Measurements from ENCODE around the gene SLC41A2. TPM values are rescaled to one million over a fixed set of nuclear protein-coding genes. Genes with fewer than 3 reads are reported as not detected.

Gene SLC41A2
- total RNA-seq, 4 donors from 2014 or later: 22.4 to 27.8 (median 23.9) TPM

DNA sequence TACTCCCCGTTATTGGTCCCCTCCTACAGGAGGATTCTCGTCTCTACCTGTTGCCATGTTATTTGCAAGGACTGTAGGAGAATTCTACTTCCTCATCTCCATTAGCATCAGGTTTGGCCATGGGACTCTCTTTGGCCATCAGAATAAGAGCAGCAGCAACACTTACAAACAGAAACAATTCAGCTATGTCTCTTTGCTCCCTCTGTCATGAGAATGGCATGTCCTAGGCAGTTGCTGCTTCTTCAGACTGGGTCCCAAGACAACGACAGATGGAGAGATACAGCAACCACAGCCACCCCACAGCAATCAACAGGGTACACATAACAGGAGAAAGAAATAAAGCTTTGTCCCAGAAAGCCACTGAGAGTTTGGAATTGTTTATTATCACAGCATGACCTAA is 19.7 kb downstream of the SLC41A2 start:
- intact Hi-C loops (cut with DNase I): no loop called here
- 66% methylated on average over 3 of the region's 3 CpGs for WGBS
- Histone ChIP-seq H3K27me3 (no peaks in the 10 kb centered on the region), H3K27ac (replicated peaks in 1 of 4) (no peak overlapping the region), H3K9me3 (peaks cover 0 to 2% (median 0%) of the 10 kb centered on the region in 4 donors), H3K4me1 (no peaks in the 10 kb centered on the region), H3K4me3 (no peak overlapping the region), H3K36me3 (no peaks in the 10 kb centered on the region)
- no peak for DNase-seq (ENCODE audit: extremely low spot score)
- no peak for TF ChIP-seq POLR2A (IDR thresholded peaks at IDR 0.05; ENCODE audit: low read depth)
- TF ChIP-seq POLR2AphosphoS5 (IDR thresholded peaks at IDR 0.05): no peak
- TF ChIP-seq, protein P1, sequence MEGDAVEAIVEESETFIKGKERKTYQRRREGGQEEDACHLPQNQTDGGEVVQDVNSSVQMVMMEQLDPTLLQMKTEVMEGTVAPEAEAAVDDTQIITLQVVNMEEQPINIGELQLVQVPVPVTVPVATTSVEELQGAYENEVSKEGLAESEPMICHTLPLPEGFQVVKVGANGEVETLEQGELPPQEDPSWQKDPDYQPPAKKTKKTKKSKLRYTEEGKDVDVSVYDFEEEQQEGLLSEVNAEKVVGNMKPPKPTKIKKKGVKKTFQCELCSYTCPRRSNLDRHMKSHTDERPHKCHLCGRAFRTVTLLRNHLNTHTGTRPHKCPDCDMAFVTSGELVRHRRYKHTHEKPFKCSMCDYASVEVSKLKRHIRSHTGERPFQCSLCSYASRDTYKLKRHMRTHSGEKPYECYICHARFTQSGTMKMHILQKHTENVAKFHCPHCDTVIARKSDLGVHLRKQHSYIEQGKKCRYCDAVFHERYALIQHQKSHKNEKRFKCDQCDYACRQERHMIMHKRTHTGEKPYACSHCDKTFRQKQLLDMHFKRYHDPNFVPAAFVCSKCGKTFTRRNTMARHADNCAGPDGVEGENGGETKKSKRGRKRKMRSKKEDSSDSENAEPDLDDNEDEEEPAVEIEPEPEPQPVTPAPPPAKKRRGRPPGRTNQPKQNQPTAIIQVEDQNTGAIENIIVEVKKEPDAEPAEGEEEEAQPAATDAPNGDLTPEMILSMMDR (IDR thresholded peaks at IDR 0.05): no peak
- TF ChIP-seq EP300 (IDR thresholded peaks at IDR 0.05): no peak

DNA sequence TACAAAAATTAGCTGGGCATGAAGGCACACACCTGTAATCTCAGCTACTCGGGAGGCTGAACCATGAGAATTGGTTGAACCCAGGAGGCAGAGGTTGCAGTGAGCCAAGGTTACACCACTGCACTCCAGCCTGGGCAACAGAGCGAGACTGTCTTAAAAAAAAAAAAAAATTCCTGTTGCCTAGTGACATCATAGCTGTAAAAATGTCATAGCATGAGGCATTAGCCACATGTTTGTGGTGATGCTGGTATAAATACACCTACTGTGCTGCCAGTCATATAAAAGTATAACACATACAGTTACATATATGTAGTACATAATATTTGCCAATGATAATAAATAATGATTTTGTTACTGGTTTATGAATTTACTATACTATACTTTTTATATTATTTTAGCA is 22.2 kb downstream of the SLC41A2 start:
- no peak for DNase-seq (ENCODE audit: extremely low spot score)
- TF ChIP-seq, protein P1 (IDR thresholded peaks at IDR 0.05): no peak
- TF ChIP-seq POLR2A (IDR thresholded peaks at IDR 0.05; ENCODE audit: low read depth) (no peak), EP300 (IDR thresholded peaks at IDR 0.05) (no peak), POLR2AphosphoS5 (IDR thresholded peaks at IDR 0.05) (no peak)
- no peaks in the 10 kb centered on the region for H3K9me3 ChIP-seq
- intact Hi-C loops (cut with DNase I): no loop called here
- no peak overlapping the region for H3K27ac ChIP-seq (replicated peaks in 1 of 4)
- H3K4me3 ChIP-seq: no peak overlapping the region
- WGBS: 86% methylated on average over 2 of the region's 2 CpGs
- no peaks in the 10 kb centered on the region for H3K36me3 ChIP-seq
- H3K27me3 ChIP-seq: no peaks in the 10 kb centered on the region
- no peaks in the 10 kb centered on the region for H3K4me1 ChIP-seq

DNA sequence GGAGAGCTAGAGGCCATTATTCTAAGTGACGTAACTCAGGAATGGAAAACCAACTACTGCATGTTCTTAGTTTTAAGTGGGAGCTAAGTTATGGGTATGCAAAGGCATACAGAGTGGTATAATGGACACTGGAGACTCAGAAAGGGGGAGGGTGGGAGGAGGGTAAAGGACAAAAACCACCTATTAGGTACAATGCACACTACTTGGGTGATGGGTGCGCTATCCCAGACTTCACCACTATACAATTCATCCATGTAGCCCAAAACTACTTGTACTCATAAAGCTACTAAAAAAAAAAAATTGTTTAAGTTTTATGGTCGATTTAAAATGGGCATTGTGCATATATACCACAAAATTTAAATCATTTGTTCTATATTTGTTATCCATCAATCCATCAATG is 24.3 kb downstream of the SLC41A2 start:
- intact Hi-C loops (cut with DNase I): no loop called here

DNA sequence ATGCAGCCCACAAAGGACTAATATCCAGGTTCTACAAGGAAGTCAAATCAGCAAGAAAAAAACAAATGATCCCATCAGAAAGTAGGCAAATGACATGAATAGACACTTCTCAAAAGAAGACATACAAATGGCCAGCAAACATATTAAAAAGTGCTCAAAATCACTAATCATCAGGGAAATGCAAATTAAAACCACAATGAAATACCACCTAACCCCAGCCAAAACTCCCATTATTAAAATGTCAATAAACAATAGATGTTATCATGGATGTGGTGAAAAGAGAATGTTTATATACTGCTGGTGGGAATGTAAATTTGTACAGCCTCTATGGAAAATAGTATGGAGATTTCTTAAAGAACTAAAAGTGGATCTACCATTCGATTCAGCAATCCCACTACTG is 25.0 kb downstream of the SLC41A2 start:
- Histone ChIP-seq H3K27ac (replicated peaks in 1 of 4) (no peak overlapping the region), H3K9me3 (no peaks in the 10 kb centered on the region), H3K27me3 (no peaks in the 10 kb centered on the region), H3K4me1 (no peaks in the 10 kb centered on the region), H3K36me3 (no peaks in the 10 kb centered on the region), H3K4me3 (no peak overlapping the region)
- WGBS: 86% methylated on average over 1 of the region's 1 CpG
- TF ChIP-seq EP300 (IDR thresholded peaks at IDR 0.05) (no peak), POLR2AphosphoS5 (IDR thresholded peaks at IDR 0.05) (no peak), POLR2A (IDR thresholded peaks at IDR 0.05; ENCODE audit: low read depth) (no peak)
- TF ChIP-seq, protein P1 (IDR thresholded peaks at IDR 0.05): no peak
- DNase-seq (ENCODE audit: extremely low spot score): no peak
- intact Hi-C loops (cut with DNase I): no loop called here

More for the DNA sequence above, 24.3 kb downstream of the SLC41A2 start:
- H3K36me3 ChIP-seq: no peaks in the 10 kb centered on the region
- TF ChIP-seq POLR2A (IDR thresholded peaks at IDR 0.05; ENCODE audit: low read depth) (no peak), EP300 (IDR thresholded peaks at IDR 0.05) (no peak), POLR2AphosphoS5 (IDR thresholded peaks at IDR 0.05) (no peak)
- no peaks in the 10 kb centered on the region for H3K4me1 ChIP-seq
- no peaks in the 10 kb centered on the region for H3K27me3 ChIP-seq
- H3K27ac ChIP-seq (replicated peaks in 1 of 4): no peak overlapping the region
- no peak for DNase-seq (ENCODE audit: extremely low spot score)
- H3K4me3 ChIP-seq: no peak overlapping the region
- no peaks in the 10 kb centered on the region for H3K9me3 ChIP-seq
- WGBS: 82% methylated on average over 3 of the region's 3 CpGs

DNA sequence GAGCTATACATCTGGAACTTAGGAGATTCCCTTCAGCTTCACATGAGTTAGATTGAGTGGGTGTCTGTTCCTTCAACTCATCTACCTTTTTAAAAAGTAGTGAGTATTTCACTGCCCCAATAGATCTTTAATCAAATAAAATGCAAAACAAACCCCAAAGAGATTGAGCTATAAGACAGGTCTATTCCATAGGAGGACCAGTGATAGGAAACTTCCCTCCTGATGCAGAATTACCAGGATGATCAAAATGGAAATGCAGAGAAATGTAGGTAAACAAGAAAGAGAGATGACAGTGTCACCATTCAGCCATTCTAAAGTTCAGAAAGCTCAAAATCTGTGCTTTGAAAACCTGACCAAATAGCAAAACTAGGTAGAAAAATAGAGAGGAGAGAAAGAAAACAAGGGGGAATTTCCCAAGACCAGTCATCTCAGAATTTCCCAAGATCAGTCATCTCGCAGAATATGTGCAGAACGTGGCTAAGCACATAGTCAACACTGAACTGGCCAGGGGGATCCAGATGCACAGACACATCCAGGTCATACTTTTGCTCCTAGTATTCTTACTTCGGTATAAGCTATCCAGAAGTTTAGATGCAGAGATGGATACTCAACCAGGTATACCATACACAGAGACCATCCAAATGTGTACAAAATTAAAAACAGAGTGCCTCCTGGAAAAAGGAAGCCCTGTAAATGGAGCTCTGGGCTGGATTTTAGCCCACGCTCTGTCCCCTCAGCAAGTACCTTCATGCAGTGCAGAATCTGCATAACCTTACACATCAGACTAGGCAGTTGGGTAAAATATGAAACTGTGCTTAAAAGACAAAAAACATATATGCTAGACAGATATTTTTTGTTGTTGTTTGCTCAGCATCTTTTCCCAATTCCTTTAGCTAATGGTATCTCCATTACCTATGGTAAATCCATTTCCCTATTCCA is 27.4 kb downstream of the SLC41A2 start:
- Histone ChIP-seq H3K9me3 (no peaks in the 10 kb centered on the region), H3K36me3 (no peaks in the 10 kb centered on the region), H3K27ac (replicated peaks in 1 of 4) (no peak overlapping the region), H3K4me3 (no peak overlapping the region), H3K27me3 (no peaks in the 10 kb centered on the region), H3K4me1 (no peaks in the 10 kb centered on the region)
- intact Hi-C loops (cut with DNase I): no loop called here
- 72% methylated on average over 4 of the region's 4 CpGs for WGBS
- DNase-seq (ENCODE audit: extremely low spot score): no peak
- TF ChIP-seq EP300 (IDR thresholded peaks at IDR 0.05): no peak
- TF ChIP-seq POLR2AphosphoS5 (IDR thresholded peaks at IDR 0.05): no peak
- TF ChIP-seq, protein P1 (IDR thresholded peaks at IDR 0.05): no peak
- TF ChIP-seq POLR2A (IDR thresholded peaks at IDR 0.05; ENCODE audit: low read depth): no peak
